ENCODE measurements around the gene SPAG16.

SPAG16 gene

GRCh38 chr2:213792045-213792444 lies 507.8 kb downstream of the SPAG16 start:
- no peak for DNase-seq (ENCODE audit: low read depth in 2 of 3, low spot score in 1 of 3)

GRCh38 chr2:213806125-213806726 lies 522.0 kb downstream of the SPAG16 start:
- DNase-seq (ENCODE audit: low read depth in 2 of 3, low spot score in 1 of 3): no peak

- DNase-seq (ENCODE audit: low read depth in 2 of 3, low spot score in 1 of 3): no peak
Observed at GRCh38 chr2:213816583-213816982, 532.3 kb downstream of the SPAG16 start.

GRCh38 chr2:213818436-213818835 lies 534.2 kb downstream of the SPAG16 start:
- DNase-seq (ENCODE audit: low read depth in 2 of 3, low spot score in 1 of 3): no peak

GRCh38 chr2:213834331-213834730 lies 550.1 kb downstream of the SPAG16 start:
- no peak for DNase-seq (ENCODE audit: low read depth in 2 of 3, low spot score in 1 of 3)

- DNase-seq (ENCODE audit: low read depth in 2 of 3, low spot score in 1 of 3): no peak
Observed at GRCh38 chr2:213834746-213835145, 550.5 kb downstream of the SPAG16 start.

- DNase-seq (ENCODE audit: low read depth in 2 of 3, low spot score in 1 of 3): no peak
Observed at GRCh38 chr2:213846856-213847255, 562.6 kb downstream of the SPAG16 start.

GRCh38 chr2:213847316-213847715 lies 563.1 kb downstream of the SPAG16 start:
- DNase-seq (ENCODE audit: low read depth in 2 of 3, low spot score in 1 of 3): no peak

GRCh38 chr2:213848631-213849030 lies 564.4 kb downstream of the SPAG16 start:
- DNase-seq (ENCODE audit: low read depth in 2 of 3, low spot score in 1 of 3): no peak

GRCh38 chr2:213861638-213862037 lies 577.4 kb downstream of the SPAG16 start:
- no peak for DNase-seq (ENCODE audit: low read depth in 2 of 3, low spot score in 1 of 3)

GRCh38 chr2:213862407-213863076 lies 578.3 kb downstream of the SPAG16 start:
- DNase-seq (ENCODE audit: low read depth in 2 of 3, low spot score in 1 of 3): no peak

GRCh38 chr2:213863541-213863940 lies 579.3 kb downstream of the SPAG16 start:
- no peak for DNase-seq (ENCODE audit: low read depth in 2 of 3, low spot score in 1 of 3)

- no peak for DNase-seq (ENCODE audit: low read depth in 2 of 3, low spot score in 1 of 3)
Observed at GRCh38 chr2:213868526-213868925, 584.3 kb downstream of the SPAG16 start.

GRCh38 chr2:213885485-213885884 lies 601.2 kb downstream of the SPAG16 start:
- DNase-seq (ENCODE audit: low read depth in 2 of 3, low spot score in 1 of 3): no peak

GRCh38 chr2:213914510-213914909 lies 630.2 kb downstream of the SPAG16 start:
- DNase-seq (ENCODE audit: low read depth in 2 of 3, low spot score in 1 of 3): no peak

GRCh38 chr2:213920014-213920413 lies 635.8 kb downstream of the SPAG16 start:
- no peak for DNase-seq (ENCODE audit: low read depth in 2 of 3, low spot score in 1 of 3)

GRCh38 chr2:213923543-213923942 lies 639.3 kb downstream of the SPAG16 start:
- no peak for DNase-seq (ENCODE audit: low read depth in 2 of 3, low spot score in 1 of 3)

GRCh38 chr2:213934560-213934959 lies 650.3 kb downstream of the SPAG16 start:
- DNase-seq (ENCODE audit: low read depth in 2 of 3, low spot score in 1 of 3): peak in 1 of 3 donors; percentile 15

- DNase-seq (ENCODE audit: low read depth in 2 of 3, low spot score in 1 of 3): no peak
Observed at GRCh38 chr2:213958086-213958485, 673.8 kb downstream of the SPAG16 start.

GRCh38 chr2:213959589-213959988 lies 675.3 kb downstream of the SPAG16 start:
- DNase-seq (ENCODE audit: low read depth in 2 of 3, low spot score in 1 of 3): no peak

- DNase-seq (ENCODE audit: low read depth in 2 of 3, low spot score in 1 of 3): no peak
Observed at GRCh38 chr2:213971536-213971935, 687.3 kb downstream of the SPAG16 start.

- no peak for DNase-seq (ENCODE audit: low read depth in 2 of 3, low spot score in 1 of 3)
Observed at GRCh38 chr2:213980883-213981282, 696.6 kb downstream of the SPAG16 start.

GRCh38 chr2:213989207-213989606 lies 704.9 kb downstream of the SPAG16 start:
- DNase-seq (ENCODE audit: low read depth in 2 of 3, low spot score in 1 of 3): no peak

All from stimulated activated CD4-positive, alpha-beta T cell treated with anti-CD3 and anti-CD28 coated beads, Interleukin-12 subunit alpha, Interleukin-12 subunit beta, amount 100 ng/mL, for 48 hours (primary cell).